ENCODE measurements around the gene C2orf74.
A peak's percentile ranks its signal among the peaks of the same experiment; 100 is the strongest.
"Not testable (repeated sequence)": the region's sequence is repeated elsewhere in the genome, so short reads cannot be mapped to it uniquely, and the experiment has no call there.

The C2orf74 gene

GRCh38 chr2:61175036-61175435, 13.0 kb downstream of the C2orf74 start:
- no peak for DNase-seq

GRCh38 chr2:61176755-61177726, 15.1 kb downstream of the C2orf74 start:
- DNase-seq: peak; percentile 88

- peak; percentile 30 for DNase-seq
These were observed 15.9 kb downstream of the C2orf74 start for GRCh38 chr2:61177727-61178549.

- no peak for DNase-seq
These were observed 16.9 kb downstream of the C2orf74 start for GRCh38 chr2:61178603-61179545.

- no peak for DNase-seq
These were observed 18.0 kb downstream of the C2orf74 start for GRCh38 chr2:61179701-61180639.

- DNase-seq: no peak
These were observed 18.7 kb downstream of the C2orf74 start for GRCh38 chr2:61180686-61181085.

- no peak for DNase-seq
These were observed 19.5 kb downstream of the C2orf74 start for GRCh38 chr2:61181382-61182058.

GRCh38 chr2:61182059-61182383, 20.0 kb downstream of the C2orf74 start:
- no peak for DNase-seq

- DNase-seq: no peak
These were observed 21.8 kb downstream of the C2orf74 start for GRCh38 chr2:61183795-61184194.

GRCh38 chr2:61184263-61184662, 22.3 kb downstream of the C2orf74 start:
- DNase-seq: no peak

GRCh38 chr2:61185231-61185728, 23.3 kb downstream of the C2orf74 start:
- DNase-seq: no peak

- DNase-seq: no peak
These were observed 25.1 kb downstream of the C2orf74 start for GRCh38 chr2:61187085-61187484.

GRCh38 chr2:61193670-61194561, 31.9 kb downstream of the C2orf74 start:
- DNase-seq: no peak

GRCh38 chr2:61194646-61195045, 32.7 kb downstream of the C2orf74 start:
- not testable (repeated sequence) for DNase-seq

- DNase-seq: no peak
These were observed 34.7 kb downstream of the C2orf74 start for GRCh38 chr2:61196671-61197070.

- no peak for DNase-seq
These were observed 43.1 kb downstream of the C2orf74 start for GRCh38 chr2:61205132-61205531.

GRCh38 chr2:61210332-61210981, 48.5 kb downstream of the C2orf74 start:
- no peak for DNase-seq

GRCh38 chr2:61214171-61214570, 52.2 kb downstream of the C2orf74 start:
- DNase-seq: no peak
